IMR-90 (cell line): Measurements from ENCODE around the gene CCSER2. TPM values are rescaled to one million over a fixed set of nuclear protein-coding genes. Genes with fewer than 3 reads are reported as not detected.

Experiments
- ATAC-seq: fragments of 200-7000 bp; cut with Tn5 transposase; 2 replicates; pipeline ENCODE4 v1.9.1; 2020; ENCODE audit warnings: low read depth, mild to moderate bottlenecking, moderate library complexity
- BruUV-seq: library from RNA; stranded (reverse); fragments of 400-500 nt; replicated peaks from 2 replicates; lab custom pipeline; 2021; lab: Mats Ljungman, UMichigan
- CTCF ChIA-PET: fragments of 300-600 bp; formaldehyde crosslinking; extraction: SDS; loops from one replicate; lab custom pipeline; 2021; ENCODE audit warnings: antibody characterized with exemption; lab: Yijun Ruan, JAX
- POLR2A ChIA-PET: fragments of 300-600 bp; sonication (Branson Sonifier 250); formaldehyde crosslinking; loops from one replicate; lab custom pipeline; 2022; ENCODE audit warnings: antibody characterized with exemption; ENCODE audit not compliant: unreplicated experiment; lab: Charles Lee
- DNase-seq: peaks from one replicate; pipeline ENCODE4 v3.0.0; 2013
- H2AFZ ChIP-seq: replicated peaks from 2 replicates; pipeline ENCODE3; 2013; ENCODE audit warnings: low read length, mild to moderate bottlenecking; ENCODE audit not compliant: poor library complexity
- H2AK5ac ChIP-seq: 2 replicates; pipeline ENCODE4 v1.6.1; 2013; ENCODE audit warnings: low read depth, low read length, inconsistent platforms
- H2AK9ac ChIP-seq: replicated peaks from 2 replicates; pipeline ENCODE3; 2013; ENCODE audit warnings: mild to moderate bottlenecking, low read depth, low read length, moderate library complexity; ENCODE audit not compliant: poor library complexity
- H2BK120ac ChIP-seq: 2 replicates; pipeline ENCODE4 v1.6.1; 2013; ENCODE audit warnings: low read depth, low read length, inconsistent platforms
- H2BK15ac ChIP-seq: 3 replicates; pipeline ENCODE4 v1.6.1; 2013; ENCODE audit warnings: low read depth, low read length, inconsistent platforms
- H2BK20ac ChIP-seq: 2 replicates; pipeline ENCODE4 v1.6.1; 2013; ENCODE audit warnings: low read depth, mild to moderate bottlenecking, inconsistent platforms, low read length, moderate library complexity
- H2BK5ac ChIP-seq: 2 replicates; pipeline ENCODE4 v1.6.1; 2013; ENCODE audit warnings: mild to moderate bottlenecking, low read depth, low read length, inconsistent platforms; ENCODE audit not compliant: poor library complexity, severe bottlenecking
- H3K14ac ChIP-seq: replicated peaks from 2 replicates; pipeline ENCODE4 v1.6.1; 2013; ENCODE audit warnings: low read depth, low read length, inconsistent platforms
- H3K18ac ChIP-seq: 2 replicates; pipeline ENCODE4 v1.6.1; 2013; ENCODE audit warnings: low read depth, low read length, control low read depth
- H3K23ac ChIP-seq: 2 replicates; pipeline ENCODE4 v1.6.1; 2013; ENCODE audit warnings: low read depth, low read length, inconsistent platforms
- H3K27ac ChIP-seq: 2 replicates; pipeline ENCODE4 v1.5.1; 2013; ENCODE audit warnings: mild to moderate bottlenecking, control low read depth, low read length; ENCODE audit not compliant: insufficient read depth
- H3K27me3 ChIP-seq: 2 replicates; pipeline ENCODE4 v1.6.1; 2013; ENCODE audit warnings: low read length; ENCODE audit not compliant: control insufficient read depth, insufficient read depth
- H3K36me3 ChIP-seq: 2 replicates; pipeline ENCODE4 v1.6.1; 2013; ENCODE audit warnings: low read length, mixed read lengths; ENCODE audit not compliant: control insufficient read depth, insufficient read depth
- H3K4ac ChIP-seq: 2 replicates; pipeline ENCODE4 v1.6.1; 2013; ENCODE audit warnings: low read depth, low read length, inconsistent platforms
- H3K4me1 ChIP-seq: 2 replicates; pipeline ENCODE4 v1.6.1; 2013; ENCODE audit warnings: low read length, mixed read lengths; ENCODE audit not compliant: control insufficient read depth, insufficient read depth
- H3K4me2 ChIP-seq: 2 replicates; pipeline ENCODE4 v1.6.1; 2013; ENCODE audit warnings: low read depth, mild to moderate bottlenecking, control low read depth, low read length, moderate library complexity
- H3K4me3 ChIP-seq: 2 replicates; pipeline ENCODE4 v1.5.1; 2013; ENCODE audit warnings: low read depth, mild to moderate bottlenecking, control low read depth, low read length, moderate library complexity; ENCODE audit not compliant: insufficient read depth
- H3K56ac ChIP-seq: 2 replicates; pipeline ENCODE4 v1.6.1; 2013; ENCODE audit warnings: low read length, inconsistent platforms; ENCODE audit not compliant: insufficient read depth; ENCODE audit errors: extremely low read depth
- H3K79me1 ChIP-seq, 2 experiments: 2 replicates each; pipeline ENCODE4 v1.6.1; 2013; ENCODE audit warnings: low read length in 2 of 2, inconsistent platforms in 1 of 2, low read depth in 1 of 2
- H3K9ac ChIP-seq: 2 replicates; pipeline ENCODE4 v1.6.1; 2013; ENCODE audit warnings: low read depth, low read length, control low read depth
- H3K9me1 ChIP-seq: 2 replicates; pipeline ENCODE4 v1.6.1; 2013; ENCODE audit warnings: low read length, inconsistent platforms; ENCODE audit not compliant: insufficient read depth
- H3K9me3 ChIP-seq: 2 replicates; pipeline ENCODE4 v1.6.1; 2013; ENCODE audit warnings: low read length; ENCODE audit not compliant: control insufficient read depth, insufficient read depth
- H4K20me1 ChIP-seq: 2 replicates; pipeline ENCODE4 v1.6.1; 2013; ENCODE audit warnings: low read length, inconsistent platforms; ENCODE audit not compliant: insufficient read depth
- H4K5ac ChIP-seq: 2 replicates; pipeline ENCODE4 v1.6.1; 2013; ENCODE audit warnings: mild to moderate bottlenecking, low read depth, low read length, control low read depth
- H4K8ac ChIP-seq, 2 experiments: 2 replicates each; pipeline ENCODE4 v1.6.1; 2013; ENCODE audit warnings: low read depth in 2 of 2, low read length in 2 of 2, control low read depth in 1 of 2, inconsistent platforms in 1 of 2
- H4K91ac ChIP-seq: 2 replicates; pipeline ENCODE4 v1.6.1; 2013; ENCODE audit warnings: low read depth, low read length, inconsistent platforms; ENCODE audit not compliant: insufficient read depth
- CEBPB ChIP-seq: IDR thresholded peaks from 2 replicates; pipeline ENCODE4 v1.6.1; 2012; ENCODE audit warnings: low read depth, low read length, improper control_type of control experiment
- FOS ChIP-seq: fragments of 150-350 bp; IDR thresholded peaks from 2 replicates; pipeline ENCODE4 v1.6.1; 2016; ENCODE audit warnings: low read depth, low read length
- MAZ ChIP-seq: IDR thresholded peaks from 2 replicates; pipeline ENCODE4 v1.6.1; 2012; ENCODE audit warnings: low read depth, mild to moderate bottlenecking, low read length, improper control_type of control experiment, moderate library complexity, borderline replicate concordance
- NFE2L2 ChIP-seq: fragments of 150-350 bp; IDR thresholded peaks from 2 replicates; pipeline ENCODE4 v1.6.1; 2016; ENCODE audit warnings: low read depth, mild to moderate bottlenecking, low read length
- RAD21 ChIP-seq: IDR thresholded peaks from 2 replicates; pipeline ENCODE4 v1.6.1; 2012; ENCODE audit warnings: low read length, improper control_type of control experiment
- RFX5 ChIP-seq: IDR thresholded peaks from 2 replicates; pipeline ENCODE4 v1.8.0; 2012; ENCODE audit warnings: low read depth, mild to moderate bottlenecking, low read length, moderate library complexity
- SMC3 ChIP-seq: fragments of 150-350 bp; IDR thresholded peaks from 2 replicates; pipeline ENCODE4 v1.6.1; 2016; ENCODE audit warnings: low read depth, mild to moderate bottlenecking, antibody characterized with exemption, low read length, moderate library complexity
- WGBS, 2 experiments: methylation state at CpG; one replicate each; pipeline versions ENCODE4 v1.1.5 to v1.1.7; 2013; ENCODE audit warnings: missing lambda C conversion rate in 2 of 2; ENCODE audit not compliant: insufficient read length in 1 of 2; ENCODE audit errors: extremely low coverage in 2 of 2; 5-methylcytosine and 5-hydroxymethylcytosine counted together
- dilution Hi-C: fragments of 300-500 bp; cut with HindIII; formaldehyde crosslinking; loops from one replicate; pipeline ENCODE4 v1.14.3; 2018; ENCODE audit warnings: low sequenced_read_pairs; ENCODE audit not compliant: unreplicated experiment
- in situ Hi-C: fragments of 300-500 bp; cut with MboI; formaldehyde crosslinking; loops from 3 replicates; pipeline ENCODE4 v1.14.3; 2019; ENCODE audit warnings: low sequenced_read_pairs, inconsistent platforms, mixed read lengths
- intact Hi-C: fragments of 100-400 bp; cut with micrococcal nuclease; formaldehyde crosslinking; loops from 2 replicates; pipeline ENCODE4 v1.10.0; 2022
- polyA plus RNA-seq, 3 experiments: library from polyadenylated mRNA; depleted of rRNA; stranded (reverse); fragments of >200 nt; gene quantifications; 2 replicates each; pipeline ENCODE4 v1.2.3, GENCODE V29; 2012; ENCODE audit warnings: low replicate concordance in 1 of 3
- total RNA-seq: library from RNA; depleted of rRNA; stranded (reverse); fragments of >200 nt; gene quantifications from 2 replicates; pipeline ENCODE4 v1.2.3, GENCODE V29; 2012
- TF ChIP-seq, protein P1 (sequence below): fragments of 150-350 bp; IDR thresholded peaks from 2 replicates; pipeline ENCODE4 v1.6.1; 2016; ENCODE audit warnings: low read depth, mild to moderate bottlenecking, low read length, moderate library complexity, borderline replicate concordance

CCSER2 gene
- total and polyA plus RNA-seq, 2 of the 4 experiments (the other 2 are of a cell fraction): 20.4 to 31.7 TPM

DNA sequence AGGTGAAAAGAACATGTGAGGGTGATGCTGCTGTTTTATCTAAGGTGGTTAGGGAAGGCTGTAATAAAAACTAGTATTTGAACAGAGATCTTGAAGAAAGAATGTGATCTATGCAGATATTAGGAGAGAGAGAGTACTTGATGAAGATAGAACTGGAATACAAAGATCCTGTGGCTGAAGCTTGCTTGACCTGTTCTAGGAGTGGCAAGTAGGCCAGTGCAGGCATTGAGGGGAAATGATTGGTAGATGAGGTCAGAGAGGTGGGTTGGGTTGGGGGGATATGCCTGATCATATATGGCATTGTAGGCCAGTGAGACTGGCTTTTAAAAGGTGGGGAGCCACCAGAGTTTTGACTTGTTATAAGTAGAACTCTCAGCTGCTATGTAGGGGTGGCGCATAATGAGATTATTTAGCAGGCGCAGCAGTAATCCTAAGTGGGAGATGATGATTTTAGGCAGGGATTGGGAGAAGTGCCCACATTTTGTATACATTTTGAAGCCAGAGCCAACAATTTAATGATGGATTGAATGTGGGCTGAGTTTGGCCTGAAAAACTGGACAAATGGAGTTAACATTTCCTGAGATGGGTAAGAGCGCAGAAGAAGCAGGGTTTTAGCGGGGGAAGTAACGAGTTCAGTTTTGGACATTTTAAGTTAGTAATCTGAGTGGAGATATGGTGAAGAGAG lies 8.2 kb downstream of the CCSER2 start (continued):
- TF ChIP-seq NFE2L2: no peak

DNA sequence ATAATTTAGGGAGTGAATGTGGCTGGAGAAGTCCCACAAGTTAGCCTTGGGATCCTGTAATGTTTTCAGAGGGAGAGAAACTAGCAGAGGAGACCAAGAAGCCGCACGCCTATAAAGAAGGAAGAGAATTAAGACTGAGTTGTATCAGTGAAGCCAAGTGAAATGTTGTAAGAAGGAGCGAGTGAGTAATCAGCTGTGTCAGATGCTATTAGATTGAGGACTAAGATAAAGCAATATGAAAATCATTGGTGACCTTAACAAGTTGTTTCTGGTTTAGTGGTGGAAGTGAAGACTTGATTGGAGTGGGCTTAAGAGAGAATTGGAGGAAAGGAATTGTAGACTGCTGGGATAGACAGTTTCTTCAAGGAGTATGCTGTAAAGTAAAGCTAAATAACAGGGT lies 8.8 kb downstream of the CCSER2 start:
- peak overlapping the region; percentile 68 for H3K23ac ChIP-seq
- no peak overlapping the region for H3K27ac ChIP-seq
- no TSS peak for BruUV-seq
- no peak overlapping the region for H2AFZ ChIP-seq
- intact Hi-C loops (no loop called here), in situ Hi-C loops (no loop called here), dilution Hi-C loops (no loop called here)
- TF ChIP-seq, protein P1, sequence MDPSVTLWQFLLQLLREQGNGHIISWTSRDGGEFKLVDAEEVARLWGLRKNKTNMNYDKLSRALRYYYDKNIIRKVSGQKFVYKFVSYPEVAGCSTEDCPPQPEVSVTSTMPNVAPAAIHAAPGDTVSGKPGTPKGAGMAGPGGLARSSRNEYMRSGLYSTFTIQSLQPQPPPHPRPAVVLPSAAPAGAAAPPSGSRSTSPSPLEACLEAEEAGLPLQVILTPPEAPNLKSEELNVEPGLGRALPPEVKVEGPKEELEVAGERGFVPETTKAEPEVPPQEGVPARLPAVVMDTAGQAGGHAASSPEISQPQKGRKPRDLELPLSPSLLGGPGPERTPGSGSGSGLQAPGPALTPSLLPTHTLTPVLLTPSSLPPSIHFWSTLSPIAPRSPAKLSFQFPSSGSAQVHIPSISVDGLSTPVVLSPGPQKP: no peak
- TF ChIP-seq CEBPB (peak; percentile 73), RFX5 (no peak), MAZ (no peak), FOS (peak; percentile 22; the same call in 1 of the 2 replicates), SMC3 (no peak), RAD21 (no peak)
- peaks cover 31% of the 10 kb centered on the region for H3K9me1 ChIP-seq
- H2BK5ac ChIP-seq: peak overlapping the region; percentile 34
- ATAC-seq: peak; percentile 71
- H3K9me3 ChIP-seq: no peaks in the 10 kb centered on the region
- H4K5ac ChIP-seq: no peak overlapping the region; the same call in 1 of the 2 replicates
- no peak overlapping the region for H2AK5ac ChIP-seq
- H3K4me2 ChIP-seq: peak overlapping the region; percentile 25; the same call in 1 of the 2 replicates
- H3K14ac ChIP-seq: peak overlapping the region; percentile 66; the same call in 1 of the 2 replicates
- no peak overlapping the region for H2AK9ac ChIP-seq
- peak overlapping the region in 1 of 2 experiments; percentile 1; a peak in 1 of 4 replicates for H4K8ac ChIP-seq
- no peaks in the 10 kb centered on the region for H3K27me3 ChIP-seq
- H3K4me3 ChIP-seq: no peak overlapping the region
- WGBS, 2 experiments: 33% methylated on average over 3 of the region's 3 CpGs; no CpG with 5 or more reads in 1 of the 2 experiments
- ChIA-PET CTCF (no interaction called here), POLR2A (no interaction called here)
- H3K9ac ChIP-seq: no peak overlapping the region
- H2BK120ac ChIP-seq: no peak overlapping the region
- no peak overlapping the region for H2BK20ac ChIP-seq
- H3K4me1 ChIP-seq: peaks cover 13% of the 10 kb centered on the region
- H2BK15ac ChIP-seq: no peak overlapping the region
- no peak overlapping the region for H3K56ac ChIP-seq
- H3K4ac ChIP-seq: no peak overlapping the region
- no peak overlapping the region for H3K18ac ChIP-seq
- H3K36me3 ChIP-seq: no peaks in the 10 kb centered on the region
- peaks cover 9 to 76% of the 10 kb centered on the region in 2 experiments; a peak in 3 of 4 replicates for H3K79me1 ChIP-seq
- peak; percentile 72 for DNase-seq
- H4K91ac ChIP-seq: no peak overlapping the region
- peaks cover 68% of the 10 kb centered on the region for H4K20me1 ChIP-seq
